Tibial nerve (tissue), 4 donors: Measurements from ENCODE around the gene TLE4.

Experiments
- EP300 ChIP-seq, 2 donors: sonication (generic); formaldehyde crosslinking; IDR thresholded peaks; one replicate each; pipeline ENCODE4 v1.6.1; 2017; ENCODE audit warnings: antibody characterized with exemption in 2 of 2, mild to moderate bottlenecking in 1 of 2
- POLR2A ChIP-seq, 2 donors: fragments of 450-650 bp; IDR thresholded peaks; one replicate each; pipeline ENCODE4 v1.6.1; 2017; ENCODE audit warnings: antibody characterized with exemption in 2 of 2, mild to moderate bottlenecking in 2 of 2, moderate library complexity in 2 of 2
- TF ChIP-seq, protein P1 (sequence below), 5 experiments: fragments of 200-600 bp in 3 of 5; fragments of 450-650 bp in 2 of 5; sonication (generic) in 3 of 5; IDR thresholded peaks; one replicate each; pipeline ENCODE4 v1.5.1; 2016 to 2019; ENCODE audit warnings: antibody characterized with exemption in 5 of 5, mild to moderate bottlenecking in 3 of 5, moderate library complexity in 2 of 5

DNA sequence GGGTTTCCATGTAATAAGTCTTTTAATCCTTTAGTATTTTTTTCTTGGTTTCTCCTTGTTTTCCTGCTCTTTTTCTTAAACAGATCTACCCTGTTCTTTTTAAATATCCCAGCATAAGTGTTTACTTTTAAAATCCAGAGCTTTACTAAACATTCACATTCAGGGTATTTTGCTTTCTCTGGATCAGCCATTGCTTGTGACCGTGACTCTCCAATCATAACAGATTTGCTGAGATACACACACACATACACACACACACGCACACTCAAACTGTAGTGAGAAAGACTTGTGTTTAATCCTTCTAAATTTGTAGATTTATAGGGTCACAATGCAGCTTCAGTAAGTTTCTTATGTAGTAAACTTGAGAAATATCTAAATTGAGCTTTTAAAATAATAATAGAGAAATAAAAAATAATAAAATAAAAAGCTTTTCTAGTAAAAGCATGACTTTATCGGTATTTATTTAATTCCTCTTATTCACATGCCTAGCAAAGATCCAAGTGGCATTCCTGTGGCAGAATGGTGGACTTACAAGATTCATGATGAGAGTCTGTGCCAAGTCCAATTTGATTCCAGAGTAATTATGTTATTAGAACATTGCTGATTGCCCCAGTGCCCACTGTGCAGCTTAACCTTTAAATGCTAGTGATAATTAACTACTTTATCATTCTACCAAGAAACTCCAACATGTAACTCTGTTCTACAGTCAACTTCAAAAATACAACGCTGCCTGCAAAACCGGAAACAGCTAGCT lies 129.0 kb downstream of the TLE4 start:
- TF ChIP-seq, protein P1, sequence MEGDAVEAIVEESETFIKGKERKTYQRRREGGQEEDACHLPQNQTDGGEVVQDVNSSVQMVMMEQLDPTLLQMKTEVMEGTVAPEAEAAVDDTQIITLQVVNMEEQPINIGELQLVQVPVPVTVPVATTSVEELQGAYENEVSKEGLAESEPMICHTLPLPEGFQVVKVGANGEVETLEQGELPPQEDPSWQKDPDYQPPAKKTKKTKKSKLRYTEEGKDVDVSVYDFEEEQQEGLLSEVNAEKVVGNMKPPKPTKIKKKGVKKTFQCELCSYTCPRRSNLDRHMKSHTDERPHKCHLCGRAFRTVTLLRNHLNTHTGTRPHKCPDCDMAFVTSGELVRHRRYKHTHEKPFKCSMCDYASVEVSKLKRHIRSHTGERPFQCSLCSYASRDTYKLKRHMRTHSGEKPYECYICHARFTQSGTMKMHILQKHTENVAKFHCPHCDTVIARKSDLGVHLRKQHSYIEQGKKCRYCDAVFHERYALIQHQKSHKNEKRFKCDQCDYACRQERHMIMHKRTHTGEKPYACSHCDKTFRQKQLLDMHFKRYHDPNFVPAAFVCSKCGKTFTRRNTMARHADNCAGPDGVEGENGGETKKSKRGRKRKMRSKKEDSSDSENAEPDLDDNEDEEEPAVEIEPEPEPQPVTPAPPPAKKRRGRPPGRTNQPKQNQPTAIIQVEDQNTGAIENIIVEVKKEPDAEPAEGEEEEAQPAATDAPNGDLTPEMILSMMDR (IDR thresholded peaks at IDR 0.05) = no peak
- TF ChIP-seq POLR2A (IDR thresholded peaks at IDR 0.05) (no peak), EP300 (IDR thresholded peaks at IDR 0.05) (no peak)
